Kidney epithelial cell (primary cell): ENCODE measurements around the gene CACNA1F. TPM values are rescaled to one million over a fixed set of nuclear protein-coding genes. Genes with fewer than 3 reads are reported as not detected.

Source experiments
- DNase-seq: peaks from one replicate; pipeline ENCODE4 v3.0.0-alpha.2; 2010; ENCODE audit warnings: low read depth
- H3K27me3 ChIP-seq: 2 replicates; pipeline ENCODE4 v1.6.0; 2011; ENCODE audit warnings: low read length; ENCODE audit not compliant: control insufficient read depth, insufficient read depth
- H3K36me3 ChIP-seq: 2 replicates; pipeline ENCODE4 v1.5.1; 2011; ENCODE audit warnings: low read length; ENCODE audit not compliant: control insufficient read depth, insufficient read depth
- H3K4me3 ChIP-seq: 2 replicates; pipeline ENCODE4 v1.5.1; 2011; ENCODE audit warnings: low read depth, mild to moderate bottlenecking, control low read depth, low read length
- total RNA-seq: library from RNA; depleted of rRNA; stranded (reverse); fragments of >200 nt; gene quantifications from 2 replicates; pipeline ENCODE4 v1.2.3, GENCODE V29; 2015
- TF ChIP-seq, protein P1 (sequence below): IDR thresholded peaks from 2 replicates; pipeline ENCODE4 v1.5.1; 2011; ENCODE audit warnings: mild to moderate bottlenecking, moderate library complexity, low read length, control low read depth, inconsistent platforms; ENCODE audit not compliant: insufficient read depth, poor library complexity, severe bottlenecking

The CACNA1F gene
- total RNA-seq, 1 donor from 2014 or later, result not detected

GRCh38 chrX:49256268-49256995 is 23.3 kb upstream of the CACNA1F start:
- Histone ChIP-seq H3K4me3 (no peak overlapping the region), H3K27me3 (no peaks in the 10 kb centered on the region), H3K36me3 (no peaks in the 10 kb centered on the region)
- TF ChIP-seq, protein P1, sequence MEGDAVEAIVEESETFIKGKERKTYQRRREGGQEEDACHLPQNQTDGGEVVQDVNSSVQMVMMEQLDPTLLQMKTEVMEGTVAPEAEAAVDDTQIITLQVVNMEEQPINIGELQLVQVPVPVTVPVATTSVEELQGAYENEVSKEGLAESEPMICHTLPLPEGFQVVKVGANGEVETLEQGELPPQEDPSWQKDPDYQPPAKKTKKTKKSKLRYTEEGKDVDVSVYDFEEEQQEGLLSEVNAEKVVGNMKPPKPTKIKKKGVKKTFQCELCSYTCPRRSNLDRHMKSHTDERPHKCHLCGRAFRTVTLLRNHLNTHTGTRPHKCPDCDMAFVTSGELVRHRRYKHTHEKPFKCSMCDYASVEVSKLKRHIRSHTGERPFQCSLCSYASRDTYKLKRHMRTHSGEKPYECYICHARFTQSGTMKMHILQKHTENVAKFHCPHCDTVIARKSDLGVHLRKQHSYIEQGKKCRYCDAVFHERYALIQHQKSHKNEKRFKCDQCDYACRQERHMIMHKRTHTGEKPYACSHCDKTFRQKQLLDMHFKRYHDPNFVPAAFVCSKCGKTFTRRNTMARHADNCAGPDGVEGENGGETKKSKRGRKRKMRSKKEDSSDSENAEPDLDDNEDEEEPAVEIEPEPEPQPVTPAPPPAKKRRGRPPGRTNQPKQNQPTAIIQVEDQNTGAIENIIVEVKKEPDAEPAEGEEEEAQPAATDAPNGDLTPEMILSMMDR, result no peak
- DNase-seq, result no peak

GRCh38 chrX:49254639-49255038 is 21.5 kb upstream of the CACNA1F start:
- DNase-seq, result no peak
- Histone ChIP-seq H3K4me3 (no peak overlapping the region), H3K27me3 (no peaks in the 10 kb centered on the region), H3K36me3 (no peaks in the 10 kb centered on the region)
- TF ChIP-seq, protein P1, result no peak

GRCh38 chrX:49251325-49251724 is 18.2 kb upstream of the CACNA1F start:
- no peak for DNase-seq
- H3K36me3 ChIP-seq, result no peaks in the 10 kb centered on the region

DNA sequence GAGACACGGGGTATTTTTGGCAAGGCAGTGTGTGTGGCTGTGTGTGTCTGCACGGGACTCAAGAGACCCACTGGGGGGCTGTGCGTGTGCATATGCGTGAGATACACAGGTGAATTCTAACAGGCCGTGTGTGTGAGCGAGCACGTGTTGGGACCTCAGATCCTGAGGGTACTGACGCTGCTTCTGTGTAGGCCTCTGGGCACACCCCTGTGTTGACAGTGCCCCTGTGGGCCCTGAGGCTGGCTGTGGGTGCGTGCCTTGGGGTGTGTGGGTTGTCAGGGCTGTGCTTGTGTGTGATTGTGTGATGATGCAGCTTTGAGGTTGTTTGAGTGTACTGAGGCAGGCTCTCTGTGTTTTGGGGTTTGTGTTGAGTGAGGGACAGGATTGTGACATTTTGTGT is 17.4 kb upstream of the CACNA1F start:
- no peaks in the 10 kb centered on the region for H3K27me3 ChIP-seq
- no peaks in the 10 kb centered on the region for H3K36me3 ChIP-seq
- no peak overlapping the region for H3K4me3 ChIP-seq
- TF ChIP-seq, protein P1, result no peak
- DNase-seq, result no peak

More at GRCh38 chrX:49251325-49251724, 18.2 kb upstream of the CACNA1F start:
- no peaks in the 10 kb centered on the region for H3K27me3 ChIP-seq
- TF ChIP-seq, protein P1, result no peak
- H3K4me3 ChIP-seq, result no peak overlapping the region

- Histone ChIP-seq H3K27me3 (no peaks in the 10 kb centered on the region), H3K36me3 (no peaks in the 10 kb centered on the region), H3K4me3 (no peak overlapping the region)
- no peak for DNase-seq
- TF ChIP-seq, protein P1, result no peak
Measured at GRCh38 chrX:49250066-49250465, 16.9 kb upstream of the CACNA1F start.

- TF ChIP-seq, protein P1, result no peak
- DNase-seq, result no peak
- Histone ChIP-seq H3K27me3 (no peaks in the 10 kb centered on the region), H3K4me3 (no peak overlapping the region), H3K36me3 (no peaks in the 10 kb centered on the region)
Measured at GRCh38 chrX:49249616-49250015, 16.5 kb upstream of the CACNA1F start.
